Nephron (organoid): ENCODE data around the gene DCAF4.

Experiments used
- H3K27ac Mint-ChIP-seq, 3 experiments: 2 replicates each; pipeline ENCODE4 v1.8.0; 2020; ENCODE audit warnings: mixed read lengths in 3 of 3, mild to moderate bottlenecking in 2 of 3, moderate library complexity in 1 of 3
- H3K27me3 Mint-ChIP-seq: 2 replicates; pipeline ENCODE4 v1.8.0; 2021; ENCODE audit warnings: low read depth, mild to moderate bottlenecking, moderate library complexity, mixed read lengths
- H3K36me3 Mint-ChIP-seq: 2 replicates; pipeline ENCODE4 v1.8.0; 2020; ENCODE audit warnings: low read depth, mixed read lengths
- H3K4me1 Mint-ChIP-seq: 2 replicates; pipeline ENCODE4 v1.8.0; 2020; ENCODE audit warnings: mixed read lengths
- H3K4me3 Mint-ChIP-seq, 3 experiments: 2 replicates each; pipeline ENCODE4 v1.8.0; 2020; ENCODE audit warnings: mild to moderate bottlenecking in 3 of 3, mixed read lengths in 3 of 3, moderate library complexity in 2 of 3
- H3K9me3 Mint-ChIP-seq: 2 replicates; pipeline ENCODE4 v1.8.0; 2020; ENCODE audit warnings: mixed read lengths
- CTCF ChIP-seq, 3 experiments: fragments of 200-600 bp; sonication (generic); IDR thresholded peaks; one replicate each; pipeline ENCODE4 v1.5.0; 2021; ENCODE audit warnings: antibody characterized with exemption in 3 of 3; ENCODE audit not compliant: unreplicated experiment in 3 of 3

DCAF4 gene

GRCh38 chr14:72898448-72898847 is 27.8 kb upstream of the DCAF4 start:
- H3K4me1 Mint-ChIP-seq = peaks cover 21% of the 10 kb centered on the region
- peaks cover 4% of the 10 kb centered on the region for H3K9me3 Mint-ChIP-seq
- no peaks in the 10 kb centered on the region for H3K36me3 Mint-ChIP-seq
- H3K27ac Mint-ChIP-seq = no peak overlapping the region
- peaks cover 39% of the 10 kb centered on the region for H3K27me3 Mint-ChIP-seq
- H3K4me3 Mint-ChIP-seq = no peak overlapping the region
- no peak for TF ChIP-seq CTCF (IDR thresholded peaks at IDR 0.05; ENCODE audit: unreplicated experiment in 3 of 3)

DNA sequence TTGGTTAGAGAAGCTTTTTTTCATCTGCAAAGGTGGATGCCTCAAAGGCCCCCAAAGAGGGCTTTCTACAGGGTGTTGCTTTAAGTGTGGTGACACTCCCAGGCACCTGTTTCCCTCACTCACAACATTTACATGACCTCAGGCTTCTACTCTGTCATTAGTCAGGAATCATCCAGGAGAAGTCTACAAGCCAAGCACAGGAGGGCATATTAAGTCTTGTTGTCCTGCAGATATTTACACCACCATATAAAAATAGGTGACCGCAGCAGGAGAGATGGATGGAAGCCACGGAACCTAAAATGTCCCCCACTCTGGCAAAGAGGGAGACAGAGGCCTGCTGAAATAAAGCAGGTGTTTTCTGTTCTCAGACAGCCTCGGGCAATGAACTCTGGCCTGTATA is 24.9 kb upstream of the DCAF4 start:
- Mint-ChIP-seq H3K4me1 (no peaks in the 10 kb centered on the region), H3K36me3 (no peaks in the 10 kb centered on the region), H3K9me3 (peaks cover 4% of the 10 kb centered on the region), H3K4me3 (no peak overlapping the region), H3K27ac (no peak overlapping the region), H3K27me3 (peaks cover 18% of the 10 kb centered on the region)
- no peak for TF ChIP-seq CTCF (IDR thresholded peaks at IDR 0.05; ENCODE audit: unreplicated experiment in 3 of 3)

DNA sequence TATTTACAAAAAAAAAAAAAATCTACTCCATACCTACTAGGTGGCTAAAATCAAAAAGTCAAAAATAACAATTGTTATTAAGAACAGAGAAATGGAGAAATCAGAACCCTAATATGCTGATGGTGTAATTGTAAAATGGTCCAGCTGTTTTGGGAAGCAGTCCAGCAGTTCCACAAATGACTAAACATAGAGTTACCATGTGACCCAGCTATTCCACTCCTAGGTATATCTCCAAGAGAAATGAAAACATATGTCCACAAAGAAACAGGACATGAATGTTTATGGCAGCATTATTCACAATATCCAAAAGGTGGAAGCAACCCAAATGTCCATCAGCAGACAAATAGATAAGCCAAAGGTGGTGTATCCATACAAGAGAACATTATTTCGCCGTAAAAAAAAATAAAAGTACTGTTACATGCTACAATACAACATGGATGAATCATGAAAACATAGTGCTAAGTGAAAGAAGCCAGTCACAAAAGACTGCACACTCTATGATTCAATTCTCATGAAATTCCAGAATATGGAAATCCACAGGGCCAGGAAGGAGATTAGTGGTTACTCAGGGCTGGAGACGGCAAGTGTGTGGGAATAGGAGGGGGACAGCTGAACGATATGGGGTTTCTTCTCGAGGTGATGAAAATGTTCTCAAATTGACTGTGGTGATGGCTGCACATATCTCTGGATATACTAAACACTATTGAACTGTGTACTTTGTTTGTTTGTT is 23.3 kb upstream of the DCAF4 start:
- H3K4me1 Mint-ChIP-seq = peaks cover 11% of the 10 kb centered on the region
- H3K27ac Mint-ChIP-seq = no peak overlapping the region
- peaks cover 4% of the 10 kb centered on the region for H3K9me3 Mint-ChIP-seq
- TF ChIP-seq CTCF (IDR thresholded peaks at IDR 0.05; ENCODE audit: unreplicated experiment in 3 of 3) = no peak
- H3K36me3 Mint-ChIP-seq = no peaks in the 10 kb centered on the region
- H3K27me3 Mint-ChIP-seq = peaks cover 13% of the 10 kb centered on the region
- no peak overlapping the region for H3K4me3 Mint-ChIP-seq

DNA sequence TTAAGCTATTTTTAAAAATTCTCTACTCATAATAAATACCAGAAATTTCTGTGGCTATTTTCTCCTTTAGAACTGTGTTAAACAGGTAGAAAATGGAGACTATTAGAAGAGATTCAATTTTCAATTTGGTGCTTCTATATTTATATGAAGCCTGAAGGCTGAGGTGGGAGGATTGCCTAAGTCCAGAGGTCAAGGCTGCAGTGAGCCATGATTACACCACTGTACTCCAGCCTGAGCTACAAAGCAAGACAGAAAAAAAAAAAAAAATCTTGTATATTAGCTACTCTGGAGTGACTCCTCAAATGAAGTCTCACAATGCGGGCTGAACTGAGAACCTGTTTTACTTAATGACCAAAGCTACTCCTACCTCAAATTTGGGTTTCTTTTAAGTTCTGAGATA is 22.5 kb upstream of the DCAF4 start:
- peaks cover 12% of the 10 kb centered on the region for H3K27me3 Mint-ChIP-seq
- H3K27ac Mint-ChIP-seq = no peak overlapping the region
- H3K4me3 Mint-ChIP-seq = no peak overlapping the region
- H3K9me3 Mint-ChIP-seq = peaks cover 4% of the 10 kb centered on the region
- no peak for TF ChIP-seq CTCF (IDR thresholded peaks at IDR 0.05; ENCODE audit: unreplicated experiment in 3 of 3)
- no peaks in the 10 kb centered on the region for H3K36me3 Mint-ChIP-seq
- H3K4me1 Mint-ChIP-seq = peaks cover 13% of the 10 kb centered on the region

GRCh38 chr14:72904218-72904617 is 22.0 kb upstream of the DCAF4 start:
- Mint-ChIP-seq H3K27ac (no peak overlapping the region), H3K9me3 (peaks cover 4% of the 10 kb centered on the region), H3K36me3 (no peaks in the 10 kb centered on the region), H3K4me3 (no peak overlapping the region), H3K27me3 (peaks cover 7% of the 10 kb centered on the region), H3K4me1 (peaks cover 18% of the 10 kb centered on the region)
- no peak for TF ChIP-seq CTCF (IDR thresholded peaks at IDR 0.05; ENCODE audit: unreplicated experiment in 3 of 3)
